Karpas-422 (cell line): ENCODE results near the gene ASTN1. TPM values are rescaled to one million over a fixed set of nuclear protein-coding genes. Genes with fewer than 3 reads are reported as not detected.

Experiments used
- DNase-seq: peaks from one replicate; pipeline ENCODE4 v3.0.0-alpha.2; 2015
- H2AFZ ChIP-seq: fragments of 200-600 bp; sonication (generic); 2 replicates; pipeline ENCODE4 v1.6.1; 2014; ENCODE audit warnings: antibody characterized with exemption, low read length, mixed read lengths
- H3K27ac ChIP-seq: fragments of 200-600 bp; sonication (generic); 2 replicates; pipeline ENCODE4 v1.5.1; 2014; ENCODE audit warnings: mild to moderate bottlenecking, low read length, moderate library complexity
- H3K27me3 ChIP-seq: fragments of 200-600 bp; sonication (generic); 2 replicates; pipeline ENCODE4 v1.6.1; 2014; ENCODE audit warnings: low read length, mixed read lengths
- H3K36me3 ChIP-seq: fragments of 200-600 bp; sonication (generic); 2 replicates; pipeline ENCODE4 v1.6.1; 2014; ENCODE audit warnings: low read length, mixed read lengths; ENCODE audit not compliant: insufficient read depth
- H3K4me1 ChIP-seq: fragments of 200-600 bp; sonication (generic); 2 replicates; pipeline ENCODE4 v1.6.1; 2014; ENCODE audit warnings: mild to moderate bottlenecking, low read length, mixed read lengths
- H3K4me2 ChIP-seq: fragments of 200-600 bp; sonication (generic); 2 replicates; pipeline ENCODE4 v1.6.1; 2014; ENCODE audit warnings: low read length, low read depth, mild to moderate bottlenecking; ENCODE audit not compliant: poor library complexity, severe bottlenecking
- H3K4me3 ChIP-seq: fragments of 200-600 bp; sonication (generic); 2 replicates; pipeline ENCODE4 v1.5.1; 2014; ENCODE audit warnings: mild to moderate bottlenecking, antibody characterized with exemption, low read length, mixed read lengths
- H3K79me2 ChIP-seq: fragments of 200-600 bp; sonication (generic); 2 replicates; pipeline ENCODE4 v1.6.1; 2014; ENCODE audit warnings: mild to moderate bottlenecking, low read length, mixed read lengths
- H3K9ac ChIP-seq: fragments of 200-600 bp; sonication (generic); 2 replicates; pipeline ENCODE4 v1.6.0; 2014; ENCODE audit warnings: low read length
- H3K9me2 ChIP-seq: fragments of 200-600 bp; sonication (generic), shearing (Covaris generic); replicated peaks from 2 replicates; pipeline ENCODE4 v1.6.0; 2014; ENCODE audit warnings: mild to moderate bottlenecking, low read length, moderate library complexity; ENCODE audit not compliant: insufficient read depth
- H3K9me3 ChIP-seq: fragments of 300-700, 200-600 bp; sonication (generic); 2 replicates; pipeline ENCODE4 v1.6.1; 2014; ENCODE audit warnings: low read length, mixed read lengths
- H4K20me1 ChIP-seq: fragments of 200-600 bp; sonication (generic); 2 replicates; pipeline ENCODE4 v1.6.1; 2014; ENCODE audit warnings: mild to moderate bottlenecking, antibody characterized with exemption, low read length, low read depth; ENCODE audit not compliant: insufficient read depth
- small RNA-seq: library from RNA; depleted of rRNA; stranded (forward); fragments of <200 nt; gene quantifications from one replicate; pipeline ENCODE3, GENCODE V24; 2014
- total RNA-seq: library from RNA; depleted of rRNA; stranded (reverse); fragments of >200 nt; shearing (Covaris generic); gene quantifications from 2 replicates; pipeline ENCODE4 v1.2.3, GENCODE V29; 2014; ENCODE audit warnings: low replicate concordance; rRNA removed

The ASTN1 gene
- total RNA-seq, 1 experiment from 2014 or later, result not detected

DNA sequence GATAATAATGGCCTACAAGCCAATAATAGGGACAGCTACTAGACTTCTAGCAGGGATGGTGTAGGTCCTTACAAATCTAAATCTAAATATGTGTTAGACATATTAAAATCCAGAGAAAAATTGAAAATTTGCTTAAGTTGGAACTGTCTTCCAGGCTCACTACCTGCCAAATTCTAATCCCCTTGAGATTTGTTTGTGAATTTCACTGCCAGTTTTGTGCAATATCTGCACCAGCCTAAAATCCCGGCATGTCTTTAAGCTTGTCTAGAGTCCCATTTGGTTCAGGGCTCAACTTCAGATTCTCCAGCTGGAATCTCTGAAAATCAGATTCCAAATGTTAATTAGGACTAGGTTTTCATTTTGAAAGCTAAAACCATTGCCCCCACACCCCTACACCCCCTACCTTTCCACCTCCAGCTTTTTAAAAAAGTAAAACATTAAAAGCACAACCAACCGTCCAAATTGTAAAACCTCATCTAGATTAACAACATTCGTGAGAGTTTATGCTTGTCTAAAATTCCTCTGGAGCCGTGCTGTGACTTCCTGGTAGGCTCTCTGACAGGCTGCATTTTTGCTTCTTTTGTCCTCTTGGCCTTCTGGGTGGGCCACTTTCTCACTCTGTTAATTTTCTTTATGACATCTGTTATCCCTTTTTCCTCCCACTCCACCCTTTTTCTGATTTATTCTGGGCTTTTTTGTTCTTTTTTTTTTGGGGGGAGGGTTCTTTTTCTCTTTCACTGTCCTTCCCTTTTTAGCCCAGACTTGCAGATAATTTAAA, 352.8 kb downstream of the ASTN1 start:
- H3K9me3 ChIP-seq, result no peaks in the 10 kb centered on the region
- no peaks in the 10 kb centered on the region for H4K20me1 ChIP-seq
- H2AFZ ChIP-seq, result no peak overlapping the region
- H3K27me3 ChIP-seq, result no peaks in the 10 kb centered on the region
- H3K27ac ChIP-seq, result no peak overlapping the region
- no peaks in the 10 kb centered on the region for H3K79me2 ChIP-seq
- no peaks in the 10 kb centered on the region for H3K9me2 ChIP-seq
- no peak overlapping the region for H3K4me2 ChIP-seq
- no peak for DNase-seq
- no peaks in the 10 kb centered on the region for H3K36me3 ChIP-seq
- no peak overlapping the region for H3K9ac ChIP-seq
- H3K4me3 ChIP-seq, result no peak overlapping the region
- no peaks in the 10 kb centered on the region for H3K4me1 ChIP-seq

DNA sequence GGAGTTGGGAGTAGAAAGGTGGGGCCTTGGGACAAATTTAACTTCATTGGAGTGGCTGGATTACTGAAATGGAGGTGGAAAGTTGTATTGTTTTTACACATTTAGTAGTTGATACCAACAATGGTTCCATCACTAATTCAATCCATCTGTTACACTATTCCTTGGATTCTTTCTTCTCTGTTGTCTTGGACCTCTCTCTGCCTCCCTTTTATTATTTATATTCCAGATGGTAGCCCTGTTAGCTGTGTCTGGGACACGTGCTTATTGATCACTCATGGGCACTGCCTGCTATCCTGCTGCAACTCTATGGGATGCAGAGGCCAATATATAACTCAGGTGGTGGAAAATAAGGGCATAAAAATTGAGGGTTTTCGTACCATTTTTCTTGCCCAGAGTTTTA, 355.2 kb downstream of the ASTN1 start:
- no peaks in the 10 kb centered on the region for H3K9me2 ChIP-seq
- H3K27ac ChIP-seq, result no peak overlapping the region
- no peak overlapping the region for H3K4me2 ChIP-seq
- H3K36me3 ChIP-seq, result no peaks in the 10 kb centered on the region
- H4K20me1 ChIP-seq, result no peaks in the 10 kb centered on the region
- H3K79me2 ChIP-seq, result no peaks in the 10 kb centered on the region
- no peak overlapping the region for H2AFZ ChIP-seq
- no peaks in the 10 kb centered on the region for H3K27me3 ChIP-seq
- no peak overlapping the region for H3K9ac ChIP-seq
- no peak overlapping the region for H3K4me3 ChIP-seq
- DNase-seq, result no peak
- H3K4me1 ChIP-seq, result no peaks in the 10 kb centered on the region
- no peaks in the 10 kb centered on the region for H3K9me3 ChIP-seq

Small RNAs within 50 kb of the gene (small RNA-seq; reads per million reads assigned to genes)
- not detected for gene MIR488

Other genes with a start within 250 kb of the ASTN1 start
- gene BRINP2, start 6.2 kb upstream of the ASTN1 start, total RNA-seq, result not detected in 2 replicates